Osteocyte (in vitro differentiated cells): ENCODE measurements around the gene ING1. TPM values are rescaled to one million over a fixed set of nuclear protein-coding genes. Genes with fewer than 3 reads are reported as not detected.

Experiments used
- DNase-seq: peaks from one replicate; pipeline ENCODE4 v3.0.0; 2021; ENCODE audit warnings: mixed read lengths; ENCODE audit not compliant: unreplicated experiment; ENCODE audit errors: extremely low spot score
- H3K27ac Mint-ChIP-seq: one replicate; pipeline ENCODE4 v1.8.0; 2021; ENCODE audit warnings: mild to moderate bottlenecking, mixed read lengths; ENCODE audit not compliant: unreplicated experiment
- H3K27me3 Mint-ChIP-seq: one replicate; pipeline ENCODE4 v1.8.0; 2021; ENCODE audit warnings: mixed read lengths; ENCODE audit not compliant: unreplicated experiment
- H3K36me3 Mint-ChIP-seq: one replicate; pipeline ENCODE4 v1.8.0; 2021; ENCODE audit warnings: mixed read lengths; ENCODE audit not compliant: unreplicated experiment
- H3K4me1 Mint-ChIP-seq: one replicate; pipeline ENCODE4 v1.8.0; 2021; ENCODE audit warnings: mixed read lengths; ENCODE audit not compliant: unreplicated experiment
- H3K4me3 Mint-ChIP-seq: one replicate; pipeline ENCODE4 v1.8.0; 2021; ENCODE audit warnings: mild to moderate bottlenecking, moderate library complexity, mixed read lengths; ENCODE audit not compliant: unreplicated experiment
- H3K9me3 Mint-ChIP-seq: one replicate; pipeline ENCODE4 v1.8.0; 2021; ENCODE audit warnings: mixed read lengths; ENCODE audit not compliant: unreplicated experiment
- total RNA-seq: library from RNA; stranded (reverse); gene quantifications from 2 replicates; pipeline ENCODE4 v1.2.1, GENCODE V29; 2021
- TF ChIP-seq, protein P1 (sequence below): fragments of 200-600 bp; sonication (generic); IDR thresholded peaks from 2 replicates; pipeline ENCODE4 v1.5.0; 2021; ENCODE audit warnings: antibody characterized with exemption, mild to moderate bottlenecking, moderate library complexity

ING1 gene
- total RNA-seq, 1 donor from 2014 or later, result 23.2 TPM

DNA sequence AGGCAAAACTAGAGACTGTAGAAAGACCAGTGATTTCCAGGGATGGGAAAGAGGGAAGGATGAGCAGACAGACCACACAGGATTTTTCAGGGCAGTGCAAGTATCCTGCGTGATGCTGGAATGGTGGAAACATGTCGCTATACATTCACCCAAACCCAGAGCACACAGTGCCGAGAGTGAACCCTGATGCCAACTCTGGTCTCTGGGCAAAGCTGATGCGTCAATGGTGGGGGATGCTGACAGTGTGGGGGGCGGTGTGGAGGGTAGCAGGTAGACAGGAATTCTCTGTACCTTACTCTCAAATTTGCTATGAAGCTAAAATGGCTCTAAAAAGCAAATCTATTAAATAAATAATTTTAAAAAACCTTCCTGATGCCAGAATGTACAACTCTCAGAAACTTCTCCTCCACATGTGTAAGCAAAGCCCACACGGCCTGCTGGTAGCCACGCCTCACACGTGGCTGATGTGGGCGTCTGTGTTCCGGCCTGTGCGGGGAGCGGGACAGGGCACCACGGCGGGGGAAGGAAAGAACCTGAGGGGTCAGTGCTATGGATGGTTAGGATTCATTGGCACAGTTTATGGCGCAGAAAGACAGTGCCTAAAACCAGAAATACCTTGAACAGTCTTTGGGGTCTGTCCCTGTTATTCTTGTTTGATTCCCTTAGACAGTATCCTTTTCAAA, 31.5 kb upstream of the ING1 start:
- Mint-ChIP-seq H3K4me3 (no peak overlapping the region), H3K36me3 (peaks cover 32% of the 10 kb centered on the region), H3K4me1 (peaks cover 12% of the 10 kb centered on the region), H3K9me3 (no peaks in the 10 kb centered on the region), H3K27me3 (no peaks in the 10 kb centered on the region), H3K27ac (no peak overlapping the region)
- no peak for DNase-seq
- TF ChIP-seq, protein P1, sequence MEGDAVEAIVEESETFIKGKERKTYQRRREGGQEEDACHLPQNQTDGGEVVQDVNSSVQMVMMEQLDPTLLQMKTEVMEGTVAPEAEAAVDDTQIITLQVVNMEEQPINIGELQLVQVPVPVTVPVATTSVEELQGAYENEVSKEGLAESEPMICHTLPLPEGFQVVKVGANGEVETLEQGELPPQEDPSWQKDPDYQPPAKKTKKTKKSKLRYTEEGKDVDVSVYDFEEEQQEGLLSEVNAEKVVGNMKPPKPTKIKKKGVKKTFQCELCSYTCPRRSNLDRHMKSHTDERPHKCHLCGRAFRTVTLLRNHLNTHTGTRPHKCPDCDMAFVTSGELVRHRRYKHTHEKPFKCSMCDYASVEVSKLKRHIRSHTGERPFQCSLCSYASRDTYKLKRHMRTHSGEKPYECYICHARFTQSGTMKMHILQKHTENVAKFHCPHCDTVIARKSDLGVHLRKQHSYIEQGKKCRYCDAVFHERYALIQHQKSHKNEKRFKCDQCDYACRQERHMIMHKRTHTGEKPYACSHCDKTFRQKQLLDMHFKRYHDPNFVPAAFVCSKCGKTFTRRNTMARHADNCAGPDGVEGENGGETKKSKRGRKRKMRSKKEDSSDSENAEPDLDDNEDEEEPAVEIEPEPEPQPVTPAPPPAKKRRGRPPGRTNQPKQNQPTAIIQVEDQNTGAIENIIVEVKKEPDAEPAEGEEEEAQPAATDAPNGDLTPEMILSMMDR, result no peak

DNA sequence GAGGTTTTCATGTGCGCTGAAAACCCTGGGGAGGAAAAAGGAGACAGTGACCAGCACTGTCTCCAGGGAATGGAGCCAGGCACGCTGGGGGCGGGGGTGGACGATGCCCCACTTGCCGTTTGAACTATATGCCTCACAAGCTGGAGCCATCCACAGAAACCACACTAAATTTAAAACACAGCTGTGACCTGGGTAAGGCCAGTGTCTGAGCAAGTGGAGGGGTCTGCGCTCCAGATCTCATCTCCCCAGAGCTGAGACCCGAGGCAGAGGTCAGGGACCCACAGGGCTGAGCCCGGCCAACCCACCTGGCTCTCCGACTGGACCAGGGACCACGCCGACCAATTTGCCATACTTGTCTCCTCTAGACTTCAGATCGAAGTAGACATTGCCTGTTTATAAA, 30.8 kb upstream of the ING1 start:
- Mint-ChIP-seq H3K27ac (no peak overlapping the region), H3K36me3 (peaks cover 32% of the 10 kb centered on the region), H3K9me3 (no peaks in the 10 kb centered on the region), H3K27me3 (no peaks in the 10 kb centered on the region), H3K4me1 (peaks cover 12% of the 10 kb centered on the region), H3K4me3 (no peak overlapping the region)
- TF ChIP-seq, protein P1, result no peak
- DNase-seq, result no peak

DNA sequence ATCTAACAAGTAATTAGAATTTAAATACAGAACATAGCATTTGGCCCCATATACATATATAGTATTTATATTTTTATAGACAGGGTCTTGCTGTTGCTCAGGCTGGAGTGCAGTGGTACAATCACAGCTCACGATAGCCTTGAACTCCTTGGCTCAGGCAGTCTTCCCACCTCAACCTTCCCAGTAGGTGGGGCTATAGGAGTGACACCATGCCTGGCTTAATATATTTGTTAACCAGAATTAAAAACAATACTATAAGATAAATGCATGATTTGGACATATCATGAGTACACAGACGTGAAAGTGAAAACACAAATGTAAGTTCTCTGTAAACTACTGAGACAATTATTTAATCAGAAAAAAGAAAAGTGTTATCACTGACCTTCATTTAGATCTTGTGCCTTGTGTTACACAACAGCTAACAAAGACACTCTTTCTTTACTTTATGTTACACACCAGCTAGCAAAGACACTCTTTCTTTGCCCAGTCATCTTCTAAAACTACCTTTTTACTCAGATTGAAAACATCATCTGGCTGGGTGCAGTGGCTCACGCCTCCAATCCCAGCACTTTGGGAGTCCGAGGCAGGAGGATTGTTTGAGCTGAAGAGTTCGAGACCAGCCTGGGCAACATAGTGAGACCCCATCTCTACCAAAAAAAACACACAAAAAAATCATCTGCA, 30.2 kb upstream of the ING1 start:
- peaks cover 6% of the 10 kb centered on the region for H3K4me1 Mint-ChIP-seq
- peaks cover 30% of the 10 kb centered on the region for H3K36me3 Mint-ChIP-seq
- no peaks in the 10 kb centered on the region for H3K27me3 Mint-ChIP-seq
- H3K4me3 Mint-ChIP-seq, result no peak overlapping the region
- TF ChIP-seq, protein P1, result peak; percentile 45
- no peak for DNase-seq
- H3K27ac Mint-ChIP-seq, result no peak overlapping the region
- H3K9me3 Mint-ChIP-seq, result no peaks in the 10 kb centered on the region

DNA sequence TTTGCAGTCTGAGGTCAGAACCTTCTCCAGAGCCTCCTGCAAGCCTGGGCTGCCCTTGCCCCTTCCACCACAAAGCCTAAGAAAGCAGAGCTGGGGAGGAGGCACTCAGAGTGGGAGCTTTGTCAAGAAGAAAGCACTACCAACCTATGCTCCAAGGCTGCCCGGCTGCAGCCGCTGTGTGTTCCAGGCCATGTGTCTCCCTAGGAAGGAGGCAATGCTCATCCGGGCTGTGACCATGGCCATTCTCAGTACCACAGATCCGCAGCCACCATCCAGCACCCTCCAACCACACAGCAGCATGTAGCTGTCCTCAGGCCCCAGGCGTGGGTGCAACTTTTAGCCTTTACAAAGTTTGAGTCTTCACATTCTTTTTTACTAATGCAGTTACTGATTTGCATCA, 29.6 kb upstream of the ING1 start:
- Mint-ChIP-seq H3K36me3 (peaks cover 25% of the 10 kb centered on the region), H3K9me3 (no peaks in the 10 kb centered on the region), H3K27ac (no peak overlapping the region), H3K4me3 (no peak overlapping the region), H3K4me1 (peaks cover under 1% of the 10 kb centered on the region), H3K27me3 (no peaks in the 10 kb centered on the region)
- DNase-seq, result no peak
- TF ChIP-seq, protein P1, result no peak

DNA sequence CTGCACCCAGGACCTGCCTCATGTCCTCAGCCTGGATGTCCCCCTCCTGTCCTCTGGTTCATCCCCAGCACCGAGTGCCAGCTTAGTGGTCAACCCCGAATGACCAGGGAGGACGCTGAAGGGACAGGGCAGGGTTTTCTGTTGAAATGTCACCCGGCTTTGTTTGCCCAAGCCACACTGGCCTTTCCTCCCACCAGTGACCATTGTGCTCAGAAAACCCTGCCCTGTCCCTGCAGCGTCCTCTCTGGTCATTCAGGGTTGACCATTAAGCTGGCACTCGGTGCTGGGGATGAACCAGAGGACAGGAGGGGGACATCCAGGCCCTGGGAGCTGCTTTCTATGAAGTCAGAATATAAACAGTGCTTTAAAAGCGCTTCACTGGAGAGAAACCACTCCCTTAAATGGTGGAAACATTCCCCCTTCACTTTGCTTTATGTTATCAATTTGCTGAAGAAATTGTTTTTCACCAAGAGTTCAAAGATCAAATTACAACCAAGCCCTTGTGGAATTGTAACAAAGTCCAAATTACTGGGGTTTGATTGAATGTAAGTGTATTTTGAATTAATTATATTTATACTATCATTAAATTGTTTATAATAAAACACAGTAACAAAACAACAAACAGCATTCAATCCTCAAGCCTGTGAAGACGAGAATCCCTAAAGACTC, 29.0 kb upstream of the ING1 start:
- no peaks in the 10 kb centered on the region for H3K9me3 Mint-ChIP-seq
- TF ChIP-seq, protein P1, result no peak
- H3K4me3 Mint-ChIP-seq, result no peak overlapping the region
- peaks cover 24% of the 10 kb centered on the region for H3K36me3 Mint-ChIP-seq
- no peaks in the 10 kb centered on the region for H3K4me1 Mint-ChIP-seq
- H3K27ac Mint-ChIP-seq, result no peak overlapping the region
- DNase-seq, result peak; percentile 75
- H3K27me3 Mint-ChIP-seq, result no peaks in the 10 kb centered on the region
